ENCODE results near the gene SLC44A1.
A peak's percentile ranks its signal among the peaks of the same experiment; 100 is the strongest.

Gene SLC44A1

GRCh38 chr9:105305856-105306255 lies 61.4 kb downstream of the SLC44A1 start:
- DNase-seq: peak; percentile 34 to 67 (median 49)

- DNase-seq: peak in 2 of 4 experiments; percentile 26 to 37
Measured at GRCh38 chr9:105306351-105307140, 62.1 kb downstream of the SLC44A1 start.

GRCh38 chr9:105307591-105308130 lies 63.2 kb downstream of the SLC44A1 start:
- DNase-seq: no peak

DNA sequence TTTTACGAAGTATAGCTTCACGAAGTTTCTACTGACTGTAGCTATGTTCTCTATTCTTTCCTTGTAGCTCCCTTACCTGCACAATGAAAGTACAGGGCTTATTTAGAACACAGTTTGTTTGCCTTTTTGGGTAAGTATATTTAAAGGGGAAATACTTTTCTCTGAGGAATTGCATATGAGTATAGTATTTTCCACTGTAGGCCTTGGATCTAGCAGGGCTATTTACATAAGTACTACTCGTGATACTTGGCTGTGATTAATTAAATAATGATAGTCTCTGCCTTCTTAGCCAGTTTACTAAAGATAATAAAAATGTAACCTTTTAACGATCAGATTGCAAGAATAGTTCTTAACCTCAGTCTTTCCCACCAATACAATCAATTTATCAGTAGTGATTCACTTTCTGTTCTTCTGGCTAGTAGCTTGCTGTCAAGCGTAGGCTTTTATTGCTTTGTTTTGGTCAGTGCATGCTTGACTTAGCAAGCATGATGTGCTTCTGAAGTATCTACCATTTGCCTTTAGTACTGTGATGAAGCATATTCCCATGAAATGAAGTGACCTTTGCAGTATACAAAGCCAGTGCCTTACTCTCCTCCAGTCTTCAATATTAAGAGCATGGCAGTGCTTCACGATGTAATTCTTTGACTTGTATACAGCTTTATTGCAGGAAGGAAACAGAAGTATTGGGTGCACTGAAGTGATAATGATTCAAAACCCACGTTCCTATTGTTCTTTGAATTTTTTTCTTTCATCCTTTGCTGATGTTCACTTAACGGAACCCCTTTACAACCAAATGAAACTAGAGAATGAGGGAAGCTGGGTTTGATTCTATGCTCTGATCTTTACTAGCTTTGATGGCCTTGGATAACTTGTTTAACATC lies 64.2 kb downstream of the SLC44A1 start:
- DNase-seq: no peak

DNA sequence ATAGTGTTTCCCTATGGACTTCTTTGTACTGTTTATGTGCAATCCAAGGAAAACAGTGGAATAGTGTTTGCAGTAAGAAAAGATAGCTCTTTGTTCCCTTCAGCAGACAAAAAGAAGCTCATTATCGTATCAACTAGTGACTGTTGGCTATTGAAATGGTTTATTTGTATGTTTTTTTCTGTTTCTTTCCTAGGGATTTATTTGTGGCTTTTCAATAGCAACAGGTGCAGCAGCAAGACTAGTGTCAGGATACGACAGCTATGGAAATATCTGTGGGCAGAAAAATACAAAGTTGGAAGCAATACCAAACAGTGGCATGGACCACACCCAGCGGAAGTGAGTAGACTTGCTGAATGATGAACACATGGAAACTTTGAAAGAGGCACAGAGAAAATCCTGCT lies 65.1 kb downstream of the SLC44A1 start:
- DNase-seq: peak in 1 of 4 experiments; percentile 13

DNA sequence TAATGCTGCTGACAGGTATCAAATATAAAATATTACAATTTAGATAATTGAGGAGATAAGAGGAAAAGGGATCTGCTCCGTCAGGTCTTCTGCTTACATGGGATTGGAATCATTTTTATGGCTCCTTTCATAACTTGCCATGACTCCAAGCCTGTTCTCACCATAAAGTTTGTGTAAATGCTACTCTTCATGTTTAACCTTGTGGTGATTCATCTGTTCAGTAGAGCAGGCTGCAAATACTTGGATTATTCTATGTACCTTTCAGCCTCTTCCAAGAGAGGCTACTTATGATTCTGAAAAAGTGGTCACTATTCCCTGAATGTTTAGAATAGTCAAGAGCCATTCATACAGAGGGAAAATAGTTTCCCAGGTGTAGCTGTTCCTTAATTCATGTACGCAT lies 66.9 kb downstream of the SLC44A1 start:
- DNase-seq: no peak

DNA sequence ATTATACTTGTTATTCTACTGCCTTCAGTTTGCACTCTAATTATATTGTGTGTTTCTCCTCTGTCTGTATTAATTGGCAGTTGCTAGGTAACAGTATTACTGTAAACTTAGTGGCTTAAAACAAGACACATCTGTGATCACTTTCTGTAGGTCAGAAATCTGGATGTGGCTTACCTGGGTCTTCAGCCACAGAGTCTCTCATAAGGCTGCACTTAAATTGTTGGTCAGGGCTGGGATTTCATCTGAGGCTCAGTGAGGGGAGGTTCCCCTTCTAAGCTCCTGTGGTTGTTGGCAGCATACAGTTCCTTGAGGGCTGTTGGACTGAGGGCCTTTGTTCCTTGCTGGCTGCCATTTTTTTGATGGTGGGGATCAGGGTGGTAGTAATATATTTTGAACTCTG lies 68.8 kb downstream of the SLC44A1 start:
- DNase-seq: no peak

GRCh38 chr9:105316703-105317102 lies 72.3 kb downstream of the SLC44A1 start:
- no peak for DNase-seq

- no peak for DNase-seq
Measured at GRCh38 chr9:105318729-105319191, 74.3 kb downstream of the SLC44A1 start.

DNA sequence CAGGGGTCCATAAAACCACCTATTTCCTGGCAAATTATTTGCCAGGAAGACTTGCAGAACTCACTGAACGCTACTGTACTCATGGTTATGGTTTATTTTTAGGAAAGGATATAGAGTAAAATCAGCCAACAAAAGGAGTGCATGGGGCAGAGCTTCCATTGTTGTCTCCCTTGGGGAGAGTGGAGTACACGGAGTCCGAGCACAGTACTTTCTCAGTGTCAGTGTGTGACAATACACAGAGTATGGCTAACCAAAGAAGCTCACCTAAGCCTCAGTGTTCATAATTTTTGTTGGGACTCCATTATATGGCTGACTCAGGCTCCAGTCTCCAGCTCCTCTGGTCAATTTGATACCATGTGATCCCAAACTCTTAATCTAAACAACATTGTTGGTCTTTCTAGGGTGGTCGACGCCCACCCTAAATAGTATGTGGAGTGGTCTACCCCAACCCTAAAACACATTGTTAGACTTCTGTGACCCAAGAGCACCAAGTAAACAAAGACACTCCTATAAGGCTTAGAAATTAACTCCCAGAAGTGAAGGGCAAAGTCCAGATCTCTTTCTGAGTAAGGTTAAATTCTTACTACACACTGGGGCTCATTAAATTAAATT lies 74.9 kb downstream of the SLC44A1 start:
- no peak for DNase-seq

- no peak for DNase-seq
Measured at GRCh38 chr9:105320568-105320967, 76.1 kb downstream of the SLC44A1 start.

- DNase-seq: no peak
Measured at GRCh38 chr9:105328296-105328695, 83.8 kb downstream of the SLC44A1 start.

DNA sequence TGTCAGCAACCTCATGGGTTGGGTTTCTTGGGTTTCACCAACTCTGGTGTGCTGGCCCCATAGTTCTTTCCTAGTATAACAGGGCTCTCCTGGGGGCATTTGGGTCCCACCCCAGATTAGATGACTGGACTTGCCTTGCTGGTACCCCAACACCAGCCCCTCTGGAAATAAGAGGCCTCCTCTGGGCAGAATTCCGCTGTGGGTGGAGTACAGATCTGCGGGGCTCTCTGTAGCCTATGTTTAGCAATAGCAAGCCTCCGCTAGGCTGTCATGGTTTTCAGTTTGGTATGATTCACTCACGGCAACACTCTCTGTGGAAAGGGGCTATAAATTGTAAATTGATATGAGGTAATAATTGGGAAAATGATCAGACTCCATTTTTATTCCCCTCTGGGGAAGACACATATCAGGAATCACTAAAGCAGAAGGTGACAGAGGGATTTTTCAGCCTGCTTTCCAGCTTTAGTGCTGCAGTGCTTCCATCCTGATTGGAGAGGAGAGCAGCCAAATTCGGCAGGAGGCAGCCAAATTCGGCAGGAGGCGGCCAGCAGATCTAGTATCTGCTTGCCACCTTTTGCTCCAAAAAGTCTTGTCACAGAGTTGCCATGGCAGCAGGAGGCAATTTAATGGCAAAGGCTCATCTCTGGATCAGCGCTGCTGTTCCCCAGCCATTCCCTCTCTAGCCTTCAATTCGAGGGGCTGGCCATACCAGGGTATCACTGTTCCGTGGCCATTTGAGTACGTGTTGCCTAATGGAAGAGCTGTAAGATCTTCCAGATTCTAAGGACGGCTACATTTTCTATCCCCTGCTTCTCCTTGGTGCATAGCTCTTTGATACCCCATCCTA lies 84.6 kb downstream of the SLC44A1 start:
- DNase-seq: no peak

DNA sequence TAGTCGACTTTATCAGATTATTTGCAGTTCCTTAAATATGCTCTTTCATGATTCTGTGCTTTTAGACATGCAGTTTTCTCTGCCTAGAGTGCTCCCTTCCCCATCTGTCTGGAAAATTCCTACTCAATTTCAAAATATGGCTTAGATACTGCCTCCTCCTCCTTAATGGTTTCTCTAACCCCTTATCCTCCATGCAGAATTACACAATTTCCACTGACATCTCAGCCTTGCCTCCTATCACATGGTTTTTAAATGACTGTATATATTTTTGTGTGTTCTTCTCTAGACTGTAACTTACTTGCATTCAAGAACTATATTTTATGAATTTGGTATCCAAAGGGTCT lies 85.2 kb downstream of the SLC44A1 start:
- DNase-seq: peak in 2 of 4 experiments; percentile 19 to 28

GRCh38 chr9:105330201-105330600 lies 85.8 kb downstream of the SLC44A1 start:
- peak in 1 of 4 experiments; percentile 6 for DNase-seq

- DNase-seq: no peak
Measured at GRCh38 chr9:105330755-105331154, 86.3 kb downstream of the SLC44A1 start.

- no peak for DNase-seq
Measured at GRCh38 chr9:105331160-105331559, 86.7 kb downstream of the SLC44A1 start.

DNA sequence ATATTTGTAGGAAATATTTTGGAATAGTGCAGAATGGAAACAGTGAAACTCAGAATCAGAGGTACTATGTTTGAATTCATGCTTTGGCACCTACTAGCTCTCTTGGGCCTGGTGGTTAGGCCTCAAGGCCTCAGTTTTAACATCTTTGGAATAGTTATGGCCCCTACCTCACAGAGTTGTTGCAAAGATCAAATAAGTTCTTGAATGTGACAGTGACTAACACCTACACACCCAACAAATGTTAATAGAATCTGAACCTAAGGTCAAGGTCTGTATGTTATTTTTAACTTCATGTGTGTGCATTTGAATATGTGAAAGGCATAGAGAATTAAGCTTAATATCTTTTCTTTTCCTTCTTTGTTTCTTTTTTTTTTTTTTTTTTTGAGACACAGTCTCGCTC lies 87.3 kb downstream of the SLC44A1 start:
- no peak for DNase-seq

DNA sequence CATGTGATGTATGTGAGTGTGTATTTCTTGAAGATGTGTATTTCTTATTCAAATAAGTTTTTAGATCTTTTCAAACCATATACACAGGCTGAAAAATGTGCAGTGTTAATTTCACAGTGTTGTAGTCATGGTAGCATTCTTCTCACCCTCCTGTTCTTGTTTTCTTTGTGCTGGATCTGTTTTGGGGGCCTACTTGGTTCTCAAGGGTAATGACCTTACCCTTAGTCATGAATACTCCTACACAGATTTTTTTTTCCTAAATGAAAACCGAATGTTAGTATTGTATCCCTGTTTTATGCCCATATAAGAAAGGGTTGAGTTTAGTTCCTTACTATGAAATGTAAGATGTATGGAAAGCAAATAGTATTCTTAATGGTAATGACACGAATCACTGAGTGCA lies 88.0 kb downstream of the SLC44A1 start:
- DNase-seq: peak in 1 of 4 experiments; percentile 30

- DNase-seq: no peak
Measured at GRCh38 chr9:105333076-105333475, 88.6 kb downstream of the SLC44A1 start.

DNA sequence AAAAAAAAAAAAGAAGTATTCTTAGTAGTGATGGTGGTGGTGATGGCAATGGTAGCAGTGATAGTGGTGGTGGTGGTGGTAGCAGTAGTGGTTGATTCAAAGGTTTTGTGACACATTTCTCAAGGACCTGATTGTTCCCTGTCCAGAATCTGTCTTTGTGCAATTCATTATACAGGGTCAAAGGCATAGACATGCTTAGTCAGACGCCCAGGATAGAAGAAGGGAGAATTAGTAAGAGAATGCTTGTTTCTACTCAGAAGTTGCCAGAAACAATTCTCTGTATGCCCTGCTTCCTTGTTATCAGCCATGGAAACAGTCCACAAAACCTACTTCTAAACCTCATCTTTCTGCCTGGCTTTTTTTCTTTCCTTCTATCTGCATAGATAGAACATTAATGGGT lies 89.4 kb downstream of the SLC44A1 start:
- DNase-seq: peak in 1 of 4 experiments; percentile 14

DNA sequence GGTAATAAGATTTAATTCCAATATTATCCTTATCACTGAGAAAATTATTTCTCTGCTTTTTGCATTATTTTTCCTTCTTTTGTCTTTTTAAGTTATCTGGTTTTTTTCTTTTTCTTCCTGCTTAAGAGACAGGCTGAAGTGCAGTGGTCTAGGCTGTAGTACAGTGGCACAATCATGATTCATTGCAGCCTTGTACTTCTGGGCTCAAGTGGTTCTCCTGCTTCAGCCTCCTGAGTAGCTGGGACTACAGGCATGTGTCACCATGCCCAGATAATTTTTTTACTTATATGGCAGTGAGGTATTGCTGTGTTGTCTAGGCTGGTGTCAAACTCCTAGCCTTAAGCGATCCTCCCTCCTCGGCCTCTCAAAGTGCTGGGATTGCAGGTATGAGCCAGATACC lies 93.9 kb downstream of the SLC44A1 start:
- no peak for DNase-seq

All from suppressor macrophage (primary cell).